ENCODE data around the gene MED27. TPM values are rescaled to one million over a fixed set of nuclear protein-coding genes. Genes with fewer than 3 reads are reported as not detected.

Gene MED27, protein sequence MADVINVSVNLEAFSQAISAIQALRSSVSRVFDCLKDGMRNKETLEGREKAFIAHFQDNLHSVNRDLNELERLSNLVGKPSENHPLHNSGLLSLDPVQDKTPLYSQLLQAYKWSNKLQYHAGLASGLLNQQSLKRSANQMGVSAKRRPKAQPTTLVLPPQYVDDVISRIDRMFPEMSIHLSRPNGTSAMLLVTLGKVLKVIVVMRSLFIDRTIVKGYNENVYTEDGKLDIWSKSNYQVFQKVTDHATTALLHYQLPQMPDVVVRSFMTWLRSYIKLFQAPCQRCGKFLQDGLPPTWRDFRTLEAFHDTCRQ
- 31.6 to 35.9 TPM (median 33.3 TPM) in 5 replicates for total RNA-seq (2022; extraction: Qiagen RNA extraction; ENCODE audit: low read depth)

DNA sequence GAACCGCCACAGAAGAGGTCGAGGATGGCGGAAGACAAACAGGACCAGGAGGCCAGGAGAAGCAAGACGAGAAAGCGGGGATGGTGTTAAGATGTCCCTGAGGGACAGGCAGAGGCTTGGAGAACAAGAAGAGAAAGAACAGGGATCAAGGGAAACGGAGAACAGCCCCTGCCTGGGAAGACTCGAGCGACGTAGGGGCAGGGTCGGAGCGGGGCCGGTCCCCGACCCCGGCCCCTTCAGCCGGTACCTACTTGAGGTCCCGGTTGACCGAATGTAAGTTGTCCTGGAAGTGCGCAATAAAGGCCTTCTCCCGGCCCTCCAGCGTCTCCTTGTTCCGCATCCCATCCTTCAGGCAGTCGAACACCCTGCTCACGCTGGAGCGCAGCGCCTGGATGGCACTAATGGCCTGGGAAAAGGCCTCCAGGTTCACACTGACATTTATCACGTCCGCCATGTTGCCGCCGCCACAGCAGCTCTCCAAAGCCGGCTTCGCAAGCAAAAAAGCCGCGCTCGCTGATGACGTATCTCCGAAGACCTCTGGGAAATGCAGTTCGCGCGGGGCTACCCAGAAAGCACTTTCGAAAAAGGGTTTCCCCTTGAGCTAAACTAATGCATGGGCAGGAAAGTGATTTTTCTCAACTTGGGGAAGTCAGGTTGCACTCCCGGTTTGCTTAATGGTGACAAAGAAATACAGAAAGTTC is at the start of gene MED27:
MED27 (minus strand) TSS at position 477 of the 701 bp plus-strand sequence; CDS start at position 454, 23 bp downstream.

Other genes with a start within 250 kb of the MED27 start
- 0.93 to 2.6 TPM (median 1.5 TPM) in 5 replicates for gene NTNG2, start 82.2 kb upstream of the MED27 start, total RNA-seq (2022; extraction: Qiagen RNA extraction; ENCODE audit: low read depth)